Heart right ventricle (tissue), 16 donors: ENCODE data around the gene AGPAT1. TPM values are rescaled to one million over a fixed set of nuclear protein-coding genes. Genes with fewer than 3 reads are reported as not detected.
A peak's percentile ranks its signal among the peaks of the same experiment; 100 is the strongest.

Experiments used
- ATAC-seq, 8 donors: fragments of 200-7000 bp; cut with Tn5 transposase; one replicate each; pipeline ENCODE4 v1.9.1; 2020; ENCODE audit warnings: mild to moderate bottlenecking in 8 of 8, moderate library complexity in 8 of 8, moderate number of reproducible peaks in 1 of 8
- DNase-seq, 2 donors: peaks; one replicate each; pipeline ENCODE4 v3.0.0-alpha.2; 2020
- H3K27ac ChIP-seq, 10 donors: fragments of 200-600 bp; sonication (generic) in 2 of 10; one replicate each; pipeline versions ENCODE4 v1.5.0 to v1.8.0; 2020 to 2022; ENCODE audit warnings: mild to moderate bottlenecking in 3 of 10
- H3K27me3 ChIP-seq, 7 donors: fragments of 200-600 bp; one replicate each; pipeline ENCODE4 v1.8.0; 2021 to 2022; ENCODE audit warnings: mild to moderate bottlenecking in 2 of 7
- H3K36me3 ChIP-seq, 9 donors: fragments of 200-600 bp; sonication (generic) in 1 of 9; one replicate each; pipeline versions ENCODE4 v1.5.0 to v1.8.0; 2020 to 2022; ENCODE audit warnings: mild to moderate bottlenecking in 2 of 9
- H3K4me1 ChIP-seq, 9 donors: fragments of 200-600 bp; sonication (generic) in 1 of 9; one replicate each; pipeline versions ENCODE4 v1.5.0 to v1.8.0; 2020 to 2022; ENCODE audit warnings: mild to moderate bottlenecking in 4 of 9
- H3K4me3 ChIP-seq, 10 donors: fragments of 200-600 bp; sonication (generic) in 2 of 10; one replicate each; pipeline versions ENCODE4 v1.5.0 to v1.8.0; 2020 to 2022; ENCODE audit warnings: mild to moderate bottlenecking in 7 of 10, moderate library complexity in 2 of 10
- H3K9me3 ChIP-seq, 11 donors: fragments of 200-600 bp in 10 of 11; sonication (generic) in 2 of 11; one replicate each; pipeline versions ENCODE4 v1.5.0 to v1.8.0; 2013 to 2022; ENCODE audit warnings: mild to moderate bottlenecking in 2 of 11, control low read depth in 1 of 11, moderate library complexity in 1 of 11
- WGBS, 2 donors: extraction: QIAGEN DNeasy Blood & Tissue Kit; methylation state at CpG; one replicate each; pipeline ENCODE4 v1.1.7; 2013; ENCODE audit warnings: inconsistent platforms in 1 of 2; 5-methylcytosine and 5-hydroxymethylcytosine counted together
- intact Hi-C, 10 donors: fragments of 100-400 bp; cut with DNase I; formaldehyde crosslinking; loops; one replicate each; pipeline versions ENCODE4 v1.11.1 to v1.14.2; 2022
- polyA plus RNA-seq, 2 donors: library from polyadenylated mRNA; stranded (reverse); fragments of 200-250 nt; gene quantifications; one replicate each; pipeline ENCODE4 v1.2.3, GENCODE V29; 2013
- total RNA-seq, 10 donors: library from RNA; stranded (reverse); fragmentation: NEBNext Ultra II Directional in 3 of 10; extraction: Animal tissue kit (Norgen Biotek cat#: 25700) in 3 of 10; gene quantifications; one replicate each; pipeline versions ENCODE4 v1.2.1 to v1.2.4, GENCODE V29; 2021 to 2023
- TF ChIP-seq, protein P1 (sequence below), 9 donors: fragments of 200-600 bp; sonication (generic) in 2 of 9; IDR thresholded peaks; one replicate each; pipeline versions ENCODE4 v1.5.0 to v1.8.0; 2021 to 2022; ENCODE audit warnings: antibody characterized with exemption in 9 of 9, mild to moderate bottlenecking in 5 of 9, moderate library complexity in 1 of 9
- donor health status: Arrhythmogenic right ventricular cardiomyopathy.
- donor health status: ischemic (EF 13 %, LVEDD 7.1; RV severe dilation, severe dysfunction).
- donor health status: healthy with polysubstance abuse.
- donor health status: DM: no; HTN: yes; CAD: no.
- donor health status: DM: no; HTN: no; CAD: no.
- donor health status: ischemic (EF 25% LVEDD 6.9; RV normal size, moderate dysfunction).
- donor health status: ischemic (EF 25% LVEDD 5.7; RV mildly dilated, moderate dysfunction).
- donor health status: healthy.
- donor health status: DM: yes; HTN: yes; CAD: no.
- donor health status: Ischemic cardiomyopathy.
- donor health status: ischemic (EF 35%, LVEDD 5.7; RV mildly dilated, moderate dysfunction).
- donor health status: nonischemic (EF 11% LVEDD 7.7; RV severe dilation, severe dysfunction).
- donor health status: DM: yes; HTN: yes; CAD: no.
- donor health status: PGD.
- donor health status: ischemic (EF 29% LVEDD 5.4; RV normal size, mild dysfunction).
- donor health status: nonischemic (EF 23%, LVEDD 6.1; RV moderate dilation, normal function).

AGPAT1 gene
- total and polyA plus RNA-seq, 12 donors, result 39.0 to 63.1 (median 49.1) TPM

DNA sequence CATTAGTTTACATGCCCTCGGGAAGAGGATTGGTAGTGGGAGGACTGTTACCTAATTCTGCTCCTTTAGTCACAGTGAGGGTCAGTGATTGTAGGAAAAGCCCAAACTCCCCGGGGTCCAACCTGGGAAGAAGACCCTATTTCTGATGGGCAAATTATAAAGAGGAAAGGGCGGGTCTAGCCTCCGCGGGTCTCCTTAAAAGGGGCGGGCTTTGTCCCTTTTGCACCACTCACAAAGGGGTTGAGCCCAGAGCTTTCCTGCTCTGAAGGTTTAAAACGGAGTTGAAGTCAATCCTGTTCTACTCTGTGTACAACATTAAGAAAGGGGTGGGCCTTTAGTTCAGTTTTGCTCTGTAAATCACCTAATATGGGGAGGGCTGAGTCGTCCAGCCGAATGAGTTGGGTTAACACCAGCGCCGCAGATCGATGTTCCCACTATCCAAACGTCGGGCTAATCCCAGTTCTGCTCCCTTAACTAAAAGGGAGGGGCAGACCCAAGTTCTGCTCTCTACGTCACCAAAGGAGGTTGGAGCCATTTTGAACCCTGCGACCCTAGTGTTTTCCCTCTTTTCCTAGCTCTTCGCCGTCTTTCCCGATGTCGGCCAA is 1.4 kb upstream of the AGPAT1 start:
- Histone ChIP-seq H3K36me3 (peaks cover 0 to 28% (median 6%) of the 10 kb centered on the region in 9 donors), H3K27ac (peak overlapping the region; percentile 93 to 98 (median 94)), H3K27me3 (no peaks in the 10 kb centered on the region), H3K4me1 (peaks cover 8 to 80% (median 49%) of the 10 kb centered on the region in 9 donors), H3K9me3 (no peaks in the 10 kb centered on the region), H3K4me3 (peak overlapping the region; percentile 23 to 93 (median 86))
- intact Hi-C loops, result loop anchor here in 5 of 10 donors (2.0 to 10.0 kb wide), 4 partner anchors 22 to 1028 kb away; partner anchors contain the start of genes ATF6B (in 4 of the 5), HSD17B8 (in 1 of the 5), PPT2 (in 1 of the 5) and RING1 (in 1 of the 5)
- WGBS, 2 donors, result 0 to 1% methylated on average over 20 of the region's 20 CpGs
- TF ChIP-seq, protein P1, sequence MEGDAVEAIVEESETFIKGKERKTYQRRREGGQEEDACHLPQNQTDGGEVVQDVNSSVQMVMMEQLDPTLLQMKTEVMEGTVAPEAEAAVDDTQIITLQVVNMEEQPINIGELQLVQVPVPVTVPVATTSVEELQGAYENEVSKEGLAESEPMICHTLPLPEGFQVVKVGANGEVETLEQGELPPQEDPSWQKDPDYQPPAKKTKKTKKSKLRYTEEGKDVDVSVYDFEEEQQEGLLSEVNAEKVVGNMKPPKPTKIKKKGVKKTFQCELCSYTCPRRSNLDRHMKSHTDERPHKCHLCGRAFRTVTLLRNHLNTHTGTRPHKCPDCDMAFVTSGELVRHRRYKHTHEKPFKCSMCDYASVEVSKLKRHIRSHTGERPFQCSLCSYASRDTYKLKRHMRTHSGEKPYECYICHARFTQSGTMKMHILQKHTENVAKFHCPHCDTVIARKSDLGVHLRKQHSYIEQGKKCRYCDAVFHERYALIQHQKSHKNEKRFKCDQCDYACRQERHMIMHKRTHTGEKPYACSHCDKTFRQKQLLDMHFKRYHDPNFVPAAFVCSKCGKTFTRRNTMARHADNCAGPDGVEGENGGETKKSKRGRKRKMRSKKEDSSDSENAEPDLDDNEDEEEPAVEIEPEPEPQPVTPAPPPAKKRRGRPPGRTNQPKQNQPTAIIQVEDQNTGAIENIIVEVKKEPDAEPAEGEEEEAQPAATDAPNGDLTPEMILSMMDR (IDR thresholded peaks at IDR 0.05), result no peak
- ATAC-seq (peak; percentile 1 to 34 (median 15)), DNase-seq (peak in 1 of 2 donors; percentile 58)

DNA sequence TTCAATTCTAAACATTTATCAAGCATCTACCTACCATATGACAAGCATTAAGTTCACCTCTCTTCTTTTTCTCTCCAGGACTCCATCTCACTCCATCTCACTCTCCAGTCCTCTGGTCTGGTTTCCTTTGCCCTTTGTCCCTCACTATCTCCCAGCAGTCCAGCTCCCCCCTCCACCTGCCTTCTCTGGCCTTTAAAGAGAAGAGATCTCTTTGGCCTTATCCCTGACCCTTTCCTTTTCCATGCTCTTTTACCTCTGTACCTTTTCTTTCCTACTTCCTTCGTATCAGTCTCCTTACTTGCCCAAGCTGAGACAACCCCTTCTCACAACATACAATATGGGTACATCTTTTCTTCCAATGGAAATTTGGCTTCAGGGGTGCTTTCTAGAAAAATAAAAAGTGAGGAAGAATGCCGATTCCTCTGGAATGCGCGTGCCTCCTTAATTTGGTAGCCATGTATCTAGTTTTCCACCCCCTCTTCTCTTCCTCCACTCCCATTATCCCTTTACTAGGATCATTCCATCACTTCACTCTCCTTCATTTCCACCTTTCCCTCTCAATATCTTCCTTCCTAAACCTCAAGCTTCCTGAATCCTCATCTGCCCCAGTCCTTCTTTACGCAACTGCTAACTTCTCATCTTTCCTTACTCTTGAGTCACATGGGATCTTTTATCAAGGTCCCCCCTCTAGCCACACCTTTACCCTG is 745 bp upstream of the AGPAT1 start:
- DNase-seq (no peak), ATAC-seq (no peak)
- 17 to 31% methylated on average over 5 of the region's 5 CpGs for WGBS, 2 donors
- H3K9me3 ChIP-seq, result no peaks in the 10 kb centered on the region
- H3K4me3 ChIP-seq, result peak overlapping the region; percentile 23 to 93 (median 86)
- intact Hi-C loops, result loop anchor here in 6 of 10 donors (1.0 to 10.0 kb wide), 5 partner anchors 22 to 1028 kb away; partner anchors contain the start of genes ATF6B (in 4 of the 6), PPT2 (in 2 of the 6), HSD17B8 (in 1 of the 6) and RING1 (in 1 of the 6)
- peaks cover 0 to 21% (median 5%) of the 10 kb centered on the region in 9 donors for H3K36me3 ChIP-seq
- peak overlapping the region; percentile 93 to 98 (median 94) for H3K27ac ChIP-seq
- peaks cover 8 to 74% (median 46%) of the 10 kb centered on the region in 9 donors for H3K4me1 ChIP-seq
- TF ChIP-seq, protein P1 (IDR thresholded peaks at IDR 0.05), result no peak
- no peaks in the 10 kb centered on the region for H3K27me3 ChIP-seq

DNA sequence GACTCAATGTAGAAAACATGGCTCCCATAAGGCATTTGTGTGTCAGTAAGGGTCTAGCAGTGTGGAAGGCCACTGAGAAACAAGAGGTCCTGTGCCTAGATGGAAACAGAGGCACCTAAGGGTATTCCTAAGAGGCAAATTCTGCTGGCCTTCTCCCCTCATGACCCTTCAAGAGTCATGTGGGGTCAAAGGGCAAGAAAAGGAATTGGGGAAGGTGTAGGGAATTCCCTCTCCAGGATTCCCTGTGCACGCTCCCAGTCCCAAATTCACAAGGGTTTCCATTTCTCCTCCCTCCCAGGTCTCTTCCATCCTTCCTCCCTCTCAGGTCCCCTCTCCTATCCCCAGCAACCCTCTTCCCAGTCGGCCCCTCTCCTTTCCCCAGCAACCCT is 568 bp downstream of the AGPAT1 start:
- WGBS, 2 donors, result 4 to 9% methylated on average over 2 of the region's 2 CpGs
- H3K27me3 ChIP-seq, result no peaks in the 10 kb centered on the region
- no peaks in the 10 kb centered on the region for H3K9me3 ChIP-seq
- peak overlapping the region; percentile 70 to 98 (median 94) for H3K27ac ChIP-seq
- TF ChIP-seq, protein P1 (IDR thresholded peaks at IDR 0.05), result no peak
- H3K4me3 ChIP-seq, result peak overlapping the region; percentile 63 to 93 (median 86)
- intact Hi-C loops, result loop anchor here in 4 of 10 donors (10.0 kb wide), 2 partner anchors 51 to 1029 kb away; partner anchors contain the start of genes ATF6B (in 3 of the 4), HSD17B8 (in 1 of the 4), RING1 (in 1 of the 4) and RXRB (in 1 of the 4)
- peaks cover 8 to 61% (median 40%) of the 10 kb centered on the region in 9 donors for H3K4me1 ChIP-seq
- DNase-seq (no peak), ATAC-seq (no peak)
- peaks cover 0 to 19% (median 5%) of the 10 kb centered on the region in 9 donors for H3K36me3 ChIP-seq

DNA sequence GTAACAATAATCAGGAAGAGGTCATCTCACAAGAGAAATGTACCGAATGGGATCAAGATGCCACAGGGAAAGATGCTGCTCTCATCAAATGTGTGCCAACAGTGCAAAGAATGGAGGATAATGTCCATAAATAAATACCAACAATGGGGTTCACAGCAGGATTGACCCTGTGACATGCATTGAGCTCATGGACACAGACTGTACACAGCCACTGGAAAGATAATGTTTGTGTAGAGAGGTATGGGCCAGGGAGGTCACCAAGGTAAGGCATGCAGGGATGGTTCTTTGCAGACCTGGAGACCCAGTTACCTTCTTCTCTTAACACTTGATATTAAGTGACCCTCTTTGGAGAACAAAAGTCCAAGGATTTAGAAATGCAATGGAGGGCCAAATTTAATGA is 1.5 kb downstream of the AGPAT1 start:
- H3K27me3 ChIP-seq, result no peaks in the 10 kb centered on the region
- no peak for DNase-seq
- peak overlapping the region in 2 of 10 donors; percentile 67 to 90 for H3K4me3 ChIP-seq
- intact Hi-C loops, result loop anchor here in 4 of 10 donors (10.0 kb wide), 2 partner anchors 50 to 1030 kb away; partner anchors contain the start of genes ATF6B (in 3 of the 4), HSD17B8 (in 1 of the 4), RING1 (in 1 of the 4) and RXRB (in 1 of the 4)
- peaks cover 0 to 19% (median 5%) of the 10 kb centered on the region in 9 donors for H3K36me3 ChIP-seq
- ATAC-seq, result no peak
- TF ChIP-seq, protein P1 (IDR thresholded peaks at IDR 0.05), result no peak
- H3K4me1 ChIP-seq, result peaks cover 2 to 52% (median 32%) of the 10 kb centered on the region in 9 donors
- 75 to 94% methylated on average over 1 of the region's 1 CpG for WGBS, 2 donors
- no peaks in the 10 kb centered on the region for H3K9me3 ChIP-seq
- no peak overlapping the region for H3K27ac ChIP-seq
